DMS53 (cell line): ENCODE measurements around the gene FER.
A peak's percentile ranks its signal among the peaks of the same experiment; 100 is the strongest.

ENCODE experiments used
- DNase-seq: peaks from one replicate; lab custom pipeline; 2025; lab: John Stamatoyannopoulos, UW

FER gene

GRCh38 chr5:109177782-109178181, 430.1 kb downstream of the FER start:
- DNase-seq: no peak

GRCh38 chr5:109180668-109181067, 433.0 kb downstream of the FER start:
- no peak for DNase-seq

- DNase-seq: no peak
These were observed 439.1 kb downstream of the FER start for GRCh38 chr5:109186759-109187158.

GRCh38 chr5:109191153-109191558, 443.5 kb downstream of the FER start:
- DNase-seq: peak; percentile 11

GRCh38 chr5:109192027-109192426, 444.3 kb downstream of the FER start:
- no peak for DNase-seq

- DNase-seq: no peak
These were observed 445.0 kb downstream of the FER start for GRCh38 chr5:109192555-109193281.

- DNase-seq: no peak
These were observed 448.0 kb downstream of the FER start for GRCh38 chr5:109195667-109196066.

GRCh38 chr5:109196087-109196822, 448.6 kb downstream of the FER start:
- no peak for DNase-seq

- no peak for DNase-seq
These were observed 449.1 kb downstream of the FER start for GRCh38 chr5:109196823-109197160.

- DNase-seq: no peak
These were observed 451.6 kb downstream of the FER start for GRCh38 chr5:109199289-109199688.

GRCh38 chr5:109199799-109200620, 452.3 kb downstream of the FER start:
- DNase-seq: no peak

- DNase-seq: no peak
These were observed 467.3 kb downstream of the FER start for GRCh38 chr5:109215040-109215439.

- DNase-seq: no peak
These were observed 471.1 kb downstream of the FER start for GRCh38 chr5:109218818-109219217.

GRCh38 chr5:109223531-109223930, 475.8 kb downstream of the FER start:
- no peak for DNase-seq

- DNase-seq: no peak
These were observed 476.7 kb downstream of the FER start for GRCh38 chr5:109224276-109224882.

GRCh38 chr5:109225716-109226625, 478.3 kb downstream of the FER start:
- no peak for DNase-seq

- no peak for DNase-seq
These were observed 482.7 kb downstream of the FER start for GRCh38 chr5:109230369-109230768.

GRCh38 chr5:109231331-109231730, 483.6 kb downstream of the FER start:
- DNase-seq: no peak

- DNase-seq: no peak
These were observed 486.7 kb downstream of the FER start for GRCh38 chr5:109234381-109234780.

GRCh38 chr5:109239456-109239855, 491.8 kb downstream of the FER start:
- no peak for DNase-seq

- no peak for DNase-seq
These were observed 494.8 kb downstream of the FER start for GRCh38 chr5:109242518-109242917.
